Thyroid gland (tissue), 4 donors: ENCODE data around the gene GRM8. TPM values are rescaled to one million over a fixed set of nuclear protein-coding genes. Genes with fewer than 3 reads are reported as not detected.
"Not testable (repeated sequence)": the region's sequence is repeated elsewhere in the genome, so short reads cannot be mapped to it uniquely, and the experiment has no call there.

Source experiments
- DNase-seq, 2 donors: peaks; one replicate each; pipeline ENCODE4 v3.0.0-alpha.2; 2019
- H3K27ac ChIP-seq, 3 donors: fragments of 200-600 bp; sonication (generic); 1 replicate in 2 of 3; 2 replicates in 1 of 3; pipeline ENCODE4 v1.5.1; 2016 to 2019; ENCODE audit warnings: mild to moderate bottlenecking in 1 of 3, moderate library complexity in 1 of 3
- H3K27me3 ChIP-seq: fragments of 200-600 bp; sonication (generic); one replicate; pipeline ENCODE4 v1.5.1; 2019
- H3K36me3 ChIP-seq, 2 donors: fragments of 200-600 bp; sonication (generic); one replicate each; pipeline ENCODE4 v1.5.1; 2016 to 2019
- H3K4me1 ChIP-seq, 2 donors: fragments of 200-600 bp; sonication (generic); one replicate each; pipeline ENCODE4 v1.5.1; 2017 to 2019
- H3K4me3 ChIP-seq, 3 donors: fragments of 200-600 bp; sonication (generic); replicated peaks in 1 of 3; 1 replicate in 2 of 3; 2 replicates in 1 of 3; pipeline ENCODE4 v1.5.1; 2016; ENCODE audit warnings: mild to moderate bottlenecking in 1 of 3
- H3K9me3 ChIP-seq: fragments of 200-600 bp; sonication (generic); one replicate; pipeline ENCODE4 v1.5.1; 2017
- POLR2A ChIP-seq, 2 donors: fragments of 450-650 bp; IDR thresholded peaks; one replicate each; pipeline ENCODE4 v1.6.1; 2017; ENCODE audit warnings: antibody characterized with exemption in 2 of 2, mild to moderate bottlenecking in 2 of 2, moderate library complexity in 1 of 2
- WGBS, 2 donors: methylation state at CpG; one replicate each; pipeline ENCODE4 v1.1.5; 2017; 5-methylcytosine and 5-hydroxymethylcytosine counted together
- intact Hi-C: fragments of 100-400 bp; cut with DNase I; formaldehyde crosslinking; loops from one replicate; pipeline ENCODE4 v1.15.1; 2023
- total RNA-seq, 4 donors: library from RNA; depleted of rRNA; stranded (reverse); fragments of >200 nt; gene quantifications; one replicate each; pipeline ENCODE4 v1.2.3, GENCODE V29; 2016
- TF ChIP-seq, protein P1 (sequence below), 6 experiments: fragments of 200-600 bp in 3 of 6; fragments of 450-650 bp in 3 of 6; sonication (generic) in 3 of 6; IDR thresholded peaks; one replicate each; pipeline ENCODE4 v1.5.1; 2016 to 2019; ENCODE audit warnings: antibody characterized with exemption in 6 of 6, mild to moderate bottlenecking in 2 of 6, inconsistent platforms in 1 of 6, moderate library complexity in 1 of 6

The GRM8 gene
- total RNA-seq, 4 donors from 2014 or later: 0.54 to 9.5 (median 4.8) TPM

DNA sequence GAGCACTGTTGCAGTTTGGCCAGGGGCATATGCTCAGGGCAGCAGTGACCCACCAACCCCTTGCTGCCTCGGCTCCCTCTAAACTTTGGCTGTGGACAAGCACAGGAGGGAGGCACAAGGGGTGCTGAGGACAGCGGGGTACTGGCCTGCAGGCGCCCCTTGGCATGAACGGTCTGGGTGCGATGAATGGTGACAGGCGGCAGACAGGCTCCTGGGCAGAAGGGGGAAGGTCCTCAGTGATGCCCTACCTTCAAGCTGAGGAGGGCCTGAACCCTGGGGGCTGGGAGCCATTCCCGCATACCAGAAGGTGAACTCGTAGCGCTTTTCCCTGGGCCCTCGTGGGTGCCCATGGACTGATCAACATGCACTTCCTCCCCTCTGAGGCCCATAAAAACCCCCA lies 567.1 kb downstream of the GRM8 start:
- 97% methylated on average over 9 to 10 of the region's 10 CpGs for WGBS, 2 donors
- Histone ChIP-seq H3K27ac (no peak overlapping the region), H3K36me3 (no peaks in the 10 kb centered on the region), H3K27me3 (no peaks in the 10 kb centered on the region), H3K9me3 (no peaks in the 10 kb centered on the region), H3K4me3 (no peak overlapping the region), H3K4me1 (no peaks in the 10 kb centered on the region)
- no peak for TF ChIP-seq POLR2A (IDR thresholded peaks at IDR 0.05)
- TF ChIP-seq, protein P1, sequence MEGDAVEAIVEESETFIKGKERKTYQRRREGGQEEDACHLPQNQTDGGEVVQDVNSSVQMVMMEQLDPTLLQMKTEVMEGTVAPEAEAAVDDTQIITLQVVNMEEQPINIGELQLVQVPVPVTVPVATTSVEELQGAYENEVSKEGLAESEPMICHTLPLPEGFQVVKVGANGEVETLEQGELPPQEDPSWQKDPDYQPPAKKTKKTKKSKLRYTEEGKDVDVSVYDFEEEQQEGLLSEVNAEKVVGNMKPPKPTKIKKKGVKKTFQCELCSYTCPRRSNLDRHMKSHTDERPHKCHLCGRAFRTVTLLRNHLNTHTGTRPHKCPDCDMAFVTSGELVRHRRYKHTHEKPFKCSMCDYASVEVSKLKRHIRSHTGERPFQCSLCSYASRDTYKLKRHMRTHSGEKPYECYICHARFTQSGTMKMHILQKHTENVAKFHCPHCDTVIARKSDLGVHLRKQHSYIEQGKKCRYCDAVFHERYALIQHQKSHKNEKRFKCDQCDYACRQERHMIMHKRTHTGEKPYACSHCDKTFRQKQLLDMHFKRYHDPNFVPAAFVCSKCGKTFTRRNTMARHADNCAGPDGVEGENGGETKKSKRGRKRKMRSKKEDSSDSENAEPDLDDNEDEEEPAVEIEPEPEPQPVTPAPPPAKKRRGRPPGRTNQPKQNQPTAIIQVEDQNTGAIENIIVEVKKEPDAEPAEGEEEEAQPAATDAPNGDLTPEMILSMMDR (IDR thresholded peaks at IDR 0.05): no peak
- DNase-seq: no peak
- intact Hi-C loops: no loop called here

DNA sequence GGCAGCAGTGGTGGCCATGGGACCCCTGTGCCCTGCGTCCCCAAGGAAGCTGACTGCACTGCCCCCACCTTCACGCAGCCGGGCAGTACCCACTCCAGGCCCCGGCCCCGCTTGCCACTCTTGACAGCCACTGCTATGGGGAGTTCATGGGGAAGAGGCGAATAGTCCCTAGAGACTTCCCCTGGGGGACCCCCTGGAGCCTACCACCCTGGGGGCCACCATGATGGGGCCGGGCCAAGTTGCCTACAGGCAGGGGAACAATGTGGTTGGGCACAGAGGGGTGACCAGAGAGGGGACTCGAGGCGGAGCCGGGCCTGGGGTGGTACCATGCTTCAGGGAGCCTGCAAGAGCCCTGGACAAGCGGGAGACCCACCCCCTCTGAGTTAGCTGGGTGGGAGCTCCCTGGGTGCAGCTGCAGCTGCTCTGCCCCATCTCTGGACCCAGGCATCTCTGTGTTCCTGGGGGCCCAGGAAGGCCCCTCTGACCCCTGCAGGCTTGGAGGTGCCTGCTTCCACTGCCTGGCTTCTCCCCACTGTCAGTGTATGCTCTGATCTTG lies 567.6 kb downstream of the GRM8 start:
- Histone ChIP-seq H3K27me3 (no peaks in the 10 kb centered on the region), H3K4me3 (no peak overlapping the region)
- no peak for DNase-seq

DNA sequence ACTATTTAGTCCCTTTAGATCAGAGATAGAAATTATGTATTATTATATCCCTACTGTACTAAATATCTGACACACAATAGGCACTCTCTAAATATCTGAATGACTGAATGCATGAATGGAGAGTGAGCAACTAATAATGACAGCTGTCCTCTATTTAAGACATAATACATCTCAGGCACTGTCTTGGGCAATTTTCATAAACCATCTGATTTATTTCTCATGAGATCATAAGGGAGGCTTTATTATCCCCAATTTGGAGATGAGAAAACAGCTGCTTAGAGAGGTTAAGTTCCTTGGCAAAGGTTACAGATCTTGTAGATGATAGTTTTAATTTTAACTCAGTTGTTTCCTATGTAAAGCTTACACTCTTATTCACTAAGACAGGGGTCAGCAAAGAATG lies 570.6 kb downstream of the GRM8 start:
- no peak overlapping the region for H3K4me3 ChIP-seq
- DNase-seq: no peak
- H3K27me3 ChIP-seq: no peaks in the 10 kb centered on the region
- H3K4me1 ChIP-seq: no peaks in the 10 kb centered on the region
- H3K36me3 ChIP-seq: no peaks in the 10 kb centered on the region
- TF ChIP-seq POLR2A (IDR thresholded peaks at IDR 0.05): no peak
- TF ChIP-seq, protein P1 (IDR thresholded peaks at IDR 0.05): no peak
- intact Hi-C loops: no loop called here
- H3K27ac ChIP-seq: no peak overlapping the region
- H3K9me3 ChIP-seq: no peaks in the 10 kb centered on the region

More for the DNA sequence above, 567.6 kb downstream of the GRM8 start:
- no peak overlapping the region for H3K27ac ChIP-seq
- no peaks in the 10 kb centered on the region for H3K4me1 ChIP-seq
- intact Hi-C loops: no loop called here
- WGBS, 2 donors: 87 to 100% methylated on average over 2 to 7 of the region's 11 CpGs
- H3K9me3 ChIP-seq: no peaks in the 10 kb centered on the region
- no peak for TF ChIP-seq POLR2A (IDR thresholded peaks at IDR 0.05)
- TF ChIP-seq, protein P1 (IDR thresholded peaks at IDR 0.05): no peak
- no peaks in the 10 kb centered on the region for H3K36me3 ChIP-seq

DNA sequence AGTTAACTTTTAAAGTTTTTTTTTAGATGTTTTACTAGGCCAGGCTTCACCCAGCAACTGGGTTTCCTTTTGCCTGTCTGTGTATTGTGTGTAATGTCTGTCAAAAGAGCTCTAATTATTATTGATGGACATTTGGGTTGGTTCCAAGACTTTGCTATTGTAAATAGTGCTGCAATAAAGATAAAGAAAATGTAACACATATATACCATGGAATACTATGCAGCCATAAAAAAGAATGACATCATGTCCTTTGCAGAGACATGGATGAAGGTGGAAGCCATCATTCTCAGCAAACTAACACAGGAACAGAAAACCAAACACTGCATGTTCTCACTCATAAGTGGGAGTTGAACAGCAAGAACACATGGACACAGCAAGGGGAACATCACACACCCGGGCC lies 584.0 kb downstream of the GRM8 start:
- H3K4me3 ChIP-seq, H3K4me1 ChIP-seq, DNase-seq, H3K27me3 ChIP-seq, H3K27ac ChIP-seq, H3K9me3 ChIP-seq, intact Hi-C loops, H3K36me3 ChIP-seq: not testable (repeated sequence)
- 91 to 100% methylated on average over 1 of the region's 1 CpG for WGBS, 2 donors

DNA sequence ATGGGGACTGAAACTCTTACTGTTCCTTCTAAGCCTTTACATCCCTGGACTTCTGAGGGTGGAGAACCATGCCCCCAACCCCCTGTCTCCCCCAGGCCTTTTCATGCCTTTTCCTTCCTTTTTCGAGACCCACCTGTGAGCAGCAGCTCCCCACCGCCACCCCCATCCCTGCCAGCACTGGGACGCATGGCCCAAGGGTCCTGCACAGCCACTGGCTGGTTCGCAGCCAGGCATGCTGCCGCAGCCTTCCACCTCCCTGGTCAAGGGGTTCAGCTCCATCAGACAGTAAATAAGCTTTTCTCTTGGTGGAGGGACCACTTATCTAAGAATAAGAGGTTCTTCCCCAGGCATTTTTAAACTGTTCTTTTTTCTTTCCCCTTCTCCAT lies 584.4 kb downstream of the GRM8 start:
- Histone ChIP-seq H3K4me1 (no peaks in the 10 kb centered on the region), H3K27me3 (no peaks in the 10 kb centered on the region), H3K9me3 (no peaks in the 10 kb centered on the region), H3K36me3 (no peaks in the 10 kb centered on the region), H3K27ac (no peak overlapping the region), H3K4me3 (no peak overlapping the region)
- intact Hi-C loops: no loop called here
- no peak for DNase-seq
- WGBS, 2 donors: 69 to 86% methylated on average over 5 of the region's 5 CpGs
- TF ChIP-seq POLR2A (IDR thresholded peaks at IDR 0.05): no peak
- TF ChIP-seq, protein P1 (IDR thresholded peaks at IDR 0.05): no peak
